KMS-11 (cell line): ENCODE data around the gene ROS1.
"Not testable (repeated sequence)": the region's sequence is repeated elsewhere in the genome, so short reads cannot be mapped to it uniquely, and the experiment has no call there.

Source experiments
- H2AFZ ChIP-seq: fragments of 200-600 bp; sonication (generic); 2 replicates; pipeline ENCODE4 v1.6.1; 2016; ENCODE audit warnings: antibody characterized with exemption, mixed run types, low read depth
- H3K27ac ChIP-seq: fragments of 200-600 bp; sonication (generic); 2 replicates; pipeline ENCODE4 v1.6.1; 2016; ENCODE audit warnings: mild to moderate bottlenecking, mixed run types
- H3K27me3 ChIP-seq: fragments of 200-600 bp; sonication (generic); 2 replicates; pipeline ENCODE4 v1.6.1; 2017; ENCODE audit warnings: mild to moderate bottlenecking, low read depth, mixed run types, moderate library complexity; ENCODE audit not compliant: insufficient read depth
- H3K36me3 ChIP-seq: fragments of 200-600 bp; sonication (generic); 2 replicates; pipeline ENCODE4 v1.6.1; 2017; ENCODE audit warnings: mild to moderate bottlenecking, mixed run types; ENCODE audit not compliant: insufficient read depth
- H3K4me1 ChIP-seq: fragments of 200-600 bp; sonication (generic); 2 replicates; pipeline ENCODE4 v1.6.1; 2016; ENCODE audit warnings: mild to moderate bottlenecking, low read depth, mixed run types; ENCODE audit not compliant: poor library complexity, severe bottlenecking
- H3K4me2 ChIP-seq: fragments of 200-600 bp; sonication (generic); 2 replicates; pipeline ENCODE4 v1.7.0; 2016; ENCODE audit warnings: mild to moderate bottlenecking, mixed run types
- H3K4me3 ChIP-seq: fragments of 200-600 bp; sonication (generic); IDR thresholded peaks from 2 replicates; pipeline ENCODE4 v1.6.1; 2017; ENCODE audit warnings: low read depth, low read length, mixed read lengths; ENCODE audit not compliant: insufficient read depth
- H3K79me2 ChIP-seq: fragments of 200-600 bp; sonication (generic); 2 replicates; pipeline ENCODE4 v1.6.1; 2016; ENCODE audit warnings: low read depth, mixed run types; ENCODE audit not compliant: insufficient read depth
- H3K9ac ChIP-seq: fragments of 200-600 bp; sonication (generic); 2 replicates; pipeline ENCODE4 v1.6.1; 2016; ENCODE audit warnings: mild to moderate bottlenecking, mixed run types
- H4K20me1 ChIP-seq: fragments of 200-600 bp; sonication (generic); 2 replicates; pipeline ENCODE4 v1.6.1; 2016; ENCODE audit warnings: mild to moderate bottlenecking, mixed run types; ENCODE audit not compliant: insufficient read depth
- CTCF ChIP-seq: fragments of 200-600 bp; sonication (generic); conservative IDR thresholded peaks from 2 replicates; pipeline ENCODE4 v1.6.1; 2017; ENCODE audit warnings: low read depth, mild to moderate bottlenecking, antibody characterized with exemption, low read length, moderate library complexity, mixed read lengths

ROS1 gene

GRCh38 chr6:117375446-117375845, 50.3 kb downstream of the ROS1 start:
- H3K79me2 ChIP-seq: no peaks in the 10 kb centered on the region
- H3K27me3 ChIP-seq: no peaks in the 10 kb centered on the region
- no peak overlapping the region for H2AFZ ChIP-seq
- H3K4me2 ChIP-seq: no peak overlapping the region
- no peaks in the 10 kb centered on the region for H3K4me1 ChIP-seq
- H3K36me3 ChIP-seq: no peaks in the 10 kb centered on the region
- no peak overlapping the region for H3K9ac ChIP-seq
- no peak for TF ChIP-seq CTCF
- H4K20me1 ChIP-seq: no peaks in the 10 kb centered on the region
- no peak overlapping the region for H3K4me3 ChIP-seq
- no peak overlapping the region for H3K27ac ChIP-seq

GRCh38 chr6:117373211-117373813, 52.4 kb downstream of the ROS1 start:
- H3K4me3 ChIP-seq: no peak overlapping the region
- H4K20me1 ChIP-seq: no peaks in the 10 kb centered on the region
- no peaks in the 10 kb centered on the region for H3K4me1 ChIP-seq
- H3K9ac ChIP-seq: no peak overlapping the region
- H2AFZ ChIP-seq: no peak overlapping the region
- H3K4me2 ChIP-seq: no peak overlapping the region
- H3K27me3 ChIP-seq: no peaks in the 10 kb centered on the region
- TF ChIP-seq CTCF: no peak
- H3K79me2 ChIP-seq: no peaks in the 10 kb centered on the region
- H3K36me3 ChIP-seq: no peaks in the 10 kb centered on the region
- H3K27ac ChIP-seq: no peak overlapping the region

GRCh38 chr6:117372289-117372688, 53.5 kb downstream of the ROS1 start:
- not testable (repeated sequence) for H3K79me2 ChIP-seq, H2AFZ ChIP-seq, H3K4me3 ChIP-seq, H3K27ac ChIP-seq, H3K27me3 ChIP-seq, H3K4me2 ChIP-seq, H3K36me3 ChIP-seq, H3K9ac ChIP-seq, H3K4me1 ChIP-seq, H4K20me1 ChIP-seq

- Histone ChIP-seq H3K27me3 (no peaks in the 10 kb centered on the region), H2AFZ (no peak overlapping the region), H3K9ac (no peak overlapping the region), H3K4me1 (no peaks in the 10 kb centered on the region), H4K20me1 (no peaks in the 10 kb centered on the region), H3K79me2 (no peaks in the 10 kb centered on the region), H3K27ac (no peak overlapping the region), H3K4me2 (no peak overlapping the region), H3K4me3 (no peak overlapping the region), H3K36me3 (no peaks in the 10 kb centered on the region)
- TF ChIP-seq CTCF: no peak
These were observed 54.2 kb downstream of the ROS1 start for GRCh38 chr6:117371492-117371891.

GRCh38 chr6:117359581-117359980, 66.2 kb downstream of the ROS1 start:
- H4K20me1 ChIP-seq: no peaks in the 10 kb centered on the region
- H3K27ac ChIP-seq: no peak overlapping the region
- TF ChIP-seq CTCF: no peak
- H3K4me1 ChIP-seq: no peaks in the 10 kb centered on the region
- no peaks in the 10 kb centered on the region for H3K36me3 ChIP-seq
- no peak overlapping the region for H3K9ac ChIP-seq
- no peak overlapping the region for H2AFZ ChIP-seq
- H3K27me3 ChIP-seq: no peaks in the 10 kb centered on the region
- no peak overlapping the region for H3K4me2 ChIP-seq
- no peaks in the 10 kb centered on the region for H3K79me2 ChIP-seq
- H3K4me3 ChIP-seq: no peak overlapping the region
